OCI-LY1 (cell line): ENCODE results near the gene HM13.

ENCODE experiments used
- H2AFZ ChIP-seq: fragments of 200-600 bp; sonication (generic), shearing (Covaris generic); 2 replicates; pipeline ENCODE4 v1.6.0; 2014; ENCODE audit warnings: antibody characterized with exemption, mild to moderate bottlenecking, low read length
- H3F3A ChIP-seq: fragments of 200-600 bp; sonication (generic), shearing (Covaris generic); 2 replicates; pipeline ENCODE4 v1.6.0; 2014; ENCODE audit warnings: mild to moderate bottlenecking, antibody characterized with exemption, low read length, moderate library complexity; ENCODE audit not compliant: insufficient read depth
- H3K27ac ChIP-seq: fragments of 200-600 bp; sonication (generic); 2 replicates; pipeline ENCODE4 v1.5.1; 2014; ENCODE audit warnings: low read length, mixed run types, mild to moderate bottlenecking, low read depth; ENCODE audit not compliant: poor library complexity, severe bottlenecking
- H3K27me3 ChIP-seq: fragments of 200-600 bp; sonication (generic); 2 replicates; pipeline ENCODE4 v1.6.0; 2014; ENCODE audit warnings: antibody characterized with exemption, mild to moderate bottlenecking, low read length, moderate library complexity; ENCODE audit not compliant: insufficient read depth
- H3K36me3 ChIP-seq: fragments of 200-600 bp; sonication (generic); 2 replicates; pipeline ENCODE4 v1.6.1; 2014; ENCODE audit warnings: mild to moderate bottlenecking, antibody characterized with exemption, low read length, moderate library complexity, mixed read lengths; ENCODE audit not compliant: insufficient read depth
- H3K4me1 ChIP-seq: fragments of 200-600 bp; sonication (generic); 2 replicates; pipeline ENCODE4 v1.5.1; 2014; ENCODE audit warnings: mild to moderate bottlenecking, low read length, moderate library complexity; ENCODE audit not compliant: insufficient read depth, severe bottlenecking
- H3K4me2 ChIP-seq: fragments of 200-600 bp; sonication (generic), shearing (Covaris generic); 2 replicates; pipeline ENCODE4 v1.6.1; 2014; ENCODE audit warnings: low read length
- H3K4me3 ChIP-seq: fragments of 200-600 bp; sonication (generic); 2 replicates; pipeline ENCODE4 v1.5.1; 2014; ENCODE audit warnings: low read length, low read depth, mild to moderate bottlenecking, mixed read lengths; ENCODE audit not compliant: poor library complexity, severe bottlenecking
- H3K79me2 ChIP-seq: fragments of 200-600 bp; shearing (Covaris generic); 2 replicates; pipeline ENCODE4 v1.6.1; 2016; ENCODE audit warnings: mixed run types, low read length, mixed read lengths; ENCODE audit not compliant: insufficient read depth
- H3K9ac ChIP-seq: fragments of 200-600 bp; sonication (generic), shearing (Covaris generic); 2 replicates; pipeline ENCODE4 v1.6.1; 2014; ENCODE audit warnings: mild to moderate bottlenecking, low read length, mixed read lengths
- H3K9me2 ChIP-seq: fragments of 200-600 bp; sonication (generic), shearing (Covaris generic); 2 replicates; pipeline ENCODE4 v1.6.1; 2014; ENCODE audit warnings: low read depth, mild to moderate bottlenecking, low read length, mixed read lengths
- H3K9me3 ChIP-seq: fragments of 200-600 bp; shearing (Covaris generic); 2 replicates; pipeline ENCODE4 v1.6.1; 2014; ENCODE audit warnings: low read length, mixed read lengths
- H4K20me1 ChIP-seq: fragments of 200-600 bp; sonication (generic), shearing (Covaris generic); 2 replicates; pipeline ENCODE4 v1.6.0; 2016; ENCODE audit warnings: mild to moderate bottlenecking, low read length; ENCODE audit not compliant: insufficient read depth
- CTCF ChIP-seq: fragments of 200-600 bp; sonication (generic), shearing (Covaris generic); IDR thresholded peaks from 2 replicates; pipeline ENCODE4 v1.5.1; 2017; ENCODE audit warnings: mild to moderate bottlenecking, antibody characterized with exemption, low read length, moderate library complexity, mixed read lengths
- EZH2 ChIP-seq: fragments of 200-600 bp; sonication (generic), shearing (Covaris generic); IDR thresholded peaks from 2 replicates; pipeline ENCODE4 v1.8.0; 2017; ENCODE audit warnings: borderline replicate concordance, mixed run types, mild to moderate bottlenecking, antibody characterized with exemption, low read length, moderate library complexity, mixed read lengths

HM13 gene

GRCh38 chr20:31473331-31474096 lies 40.7 kb upstream of the HM13 start:
- H3K9ac ChIP-seq = no peak overlapping the region

GRCh38 chr20:31474097-31474436 lies 40.2 kb upstream of the HM13 start:
- H3K27ac ChIP-seq = no peak overlapping the region
- H3K9me2 ChIP-seq = no peaks in the 10 kb centered on the region
- peaks cover 10% of the 10 kb centered on the region for H3K4me1 ChIP-seq
- no peaks in the 10 kb centered on the region for H3K27me3 ChIP-seq
- no peaks in the 10 kb centered on the region for H3K9me3 ChIP-seq
- H3K36me3 ChIP-seq = no peaks in the 10 kb centered on the region
- no peaks in the 10 kb centered on the region for H3K79me2 ChIP-seq
- no peaks in the 10 kb centered on the region for H4K20me1 ChIP-seq
- H3K9ac ChIP-seq = no peak overlapping the region
- peak overlapping the region; percentile 32; the same call in 1 of the 2 replicates for H3K4me2 ChIP-seq
- TF ChIP-seq EZH2 = no peak
- TF ChIP-seq CTCF = no peak
- no peaks in the 10 kb centered on the region for H3F3A ChIP-seq
- no peak overlapping the region for H2AFZ ChIP-seq
- H3K4me3 ChIP-seq = no peak overlapping the region

More at GRCh38 chr20:31473331-31474096, 40.7 kb upstream of the HM13 start:
- H3K4me2 ChIP-seq = peak overlapping the region; percentile 32; the same call in 1 of the 2 replicates
- H3F3A ChIP-seq = no peaks in the 10 kb centered on the region
- peaks cover 10% of the 10 kb centered on the region for H3K4me1 ChIP-seq
- no peaks in the 10 kb centered on the region for H4K20me1 ChIP-seq
- no peaks in the 10 kb centered on the region for H3K36me3 ChIP-seq
- no peak for TF ChIP-seq CTCF
- no peak for TF ChIP-seq EZH2
- no peaks in the 10 kb centered on the region for H3K9me3 ChIP-seq
- H3K4me3 ChIP-seq = no peak overlapping the region
- no peaks in the 10 kb centered on the region for H3K9me2 ChIP-seq
- H3K79me2 ChIP-seq = no peaks in the 10 kb centered on the region
- no peak overlapping the region for H2AFZ ChIP-seq
- H3K27me3 ChIP-seq = no peaks in the 10 kb centered on the region
- no peak overlapping the region for H3K27ac ChIP-seq

- Histone ChIP-seq H3K79me2 (no peaks in the 10 kb centered on the region), H3K4me3 (no peak within 1 kb of the TSS), H3K36me3 (no peaks in the 10 kb centered on the region), H3K27me3 (no peaks in the 10 kb centered on the region), H3K4me2 (peak within 1 kb of the TSS; percentile 32; the same call in 1 of the 2 replicates), H4K20me1 (no peaks in the 10 kb centered on the region), H3F3A (no peaks in the 10 kb centered on the region), H3K9me2 (no peaks in the 10 kb centered on the region), H3K9ac (no peak within 1 kb of the TSS), H3K4me1 (peaks cover 10% of the 10 kb centered on the region), H3K9me3 (no peaks in the 10 kb centered on the region), H2AFZ (no peak within 1 kb of the TSS), H3K27ac (no peak within 1 kb of the TSS)
- TF ChIP-seq CTCF = no peak
- TF ChIP-seq EZH2 = no peak
These were observed 39.3 kb upstream of the HM13 start, which contains the start of the genes DEFB124 and REM1 for GRCh38 chr20:31474758-31475427. TSS of gene DEFB124 (minus strand) at chr20:31475127. CDS start at chr20:31473013, 2,114 bp downstream. TSS of gene REM1 (plus strand) at chr20:31475288. CDS start at chr20:31476446, 1,158 bp downstream.
